Measurements from ENCODE around the gene CFAP65.

The CFAP65 gene

DNA sequence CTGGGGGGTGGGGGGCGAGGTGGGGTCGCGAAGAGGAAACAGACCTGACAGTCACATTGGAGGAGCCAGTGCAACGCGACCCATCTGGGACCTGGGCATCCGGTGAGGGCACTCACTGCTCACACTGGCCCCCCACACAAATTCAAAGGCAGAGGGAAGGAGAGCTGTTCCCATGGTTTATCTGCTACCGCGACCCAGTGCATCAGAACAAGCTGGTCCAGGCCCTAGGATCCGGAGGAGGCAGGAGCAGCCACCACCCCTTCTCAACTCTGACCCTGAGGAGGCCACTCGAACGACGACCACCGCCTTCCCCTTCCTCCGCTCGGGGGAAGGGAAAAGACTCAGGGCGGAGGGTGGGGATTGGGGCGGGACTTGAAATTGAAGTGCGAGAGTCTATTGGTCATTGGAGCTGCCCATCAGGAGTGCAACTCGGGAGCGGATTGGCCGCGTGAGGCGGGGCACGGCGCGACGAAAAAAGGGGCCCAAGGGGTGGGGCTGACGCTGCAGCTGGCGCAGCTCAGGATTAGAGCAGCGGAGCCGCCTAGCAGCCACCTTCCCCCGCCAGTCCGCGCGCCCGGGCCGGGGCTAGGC, 82.1 kb downstream of the CFAP65 start, which contains the start of gene CDK5R2:
CDK5R2 (plus strand) TSS at position 526 of the 591 bp plus-strand sequence. CDS start 155 bp downstream, outside the sequence.
- DNase-seq (ENCODE audit: low read depth): peak; percentile 39
- H3K4me3 ChIP-seq (ENCODE audit: low read length): peak within 1 kb of the TSS; percentile 43
- no peak for TF ChIP-seq CTCF (conservative IDR thresholded peaks at IDR 0.05; ENCODE audit: low read depth, low read length)

DNA sequence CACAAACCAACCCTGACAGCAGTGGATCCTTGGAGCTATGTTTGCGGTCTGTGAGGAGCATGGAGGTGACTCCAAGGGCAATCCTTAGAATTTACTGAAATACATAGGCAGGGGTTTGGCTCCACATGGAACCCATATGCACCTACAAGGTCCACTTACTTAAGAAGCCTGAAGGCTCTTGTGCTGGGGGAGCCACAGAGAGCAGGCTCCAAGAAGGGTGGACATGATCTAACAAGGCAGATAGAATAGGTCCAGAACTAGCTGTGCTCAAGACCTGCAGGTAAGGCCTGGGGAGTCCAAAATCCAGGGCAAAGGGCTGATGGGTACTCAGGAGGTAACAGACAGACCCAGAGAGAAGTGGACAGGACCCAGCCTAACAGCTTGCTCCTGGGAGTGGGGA, 83.0 kb downstream of the CFAP65 start:
- no peak for DNase-seq (ENCODE audit: low read depth)
- no peak overlapping the region for H3K4me3 ChIP-seq (ENCODE audit: low read length)
- TF ChIP-seq CTCF (conservative IDR thresholded peaks at IDR 0.05; ENCODE audit: low read depth, low read length): no peak

DNA sequence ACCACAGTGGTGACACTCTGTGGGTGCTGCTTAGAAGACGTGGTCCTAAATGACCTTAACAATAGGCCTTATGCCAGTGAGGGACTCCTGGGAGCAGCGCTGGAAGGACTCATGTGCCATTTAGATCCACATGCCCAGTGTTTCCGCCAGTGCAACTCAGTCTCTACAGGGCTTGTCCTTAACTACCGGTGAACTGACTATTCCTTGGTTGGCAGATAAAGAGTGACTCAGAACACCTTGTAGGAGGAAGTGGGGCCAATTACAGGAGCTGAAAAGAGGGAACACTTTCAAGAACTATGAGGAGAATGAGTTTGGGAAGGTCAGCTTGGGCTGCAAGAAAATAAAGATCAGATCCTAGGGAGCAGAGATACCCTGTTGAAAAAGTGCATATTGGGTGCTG, 83.6 kb downstream of the CFAP65 start:
- DNase-seq (ENCODE audit: low read depth): no peak
- no peak overlapping the region for H3K4me3 ChIP-seq (ENCODE audit: low read length)
- TF ChIP-seq CTCF (conservative IDR thresholded peaks at IDR 0.05; ENCODE audit: low read depth, low read length): no peak

- no peak for DNase-seq (ENCODE audit: low read depth)
- no peak overlapping the region for H3K4me3 ChIP-seq (ENCODE audit: low read length)
- no peak for TF ChIP-seq CTCF (conservative IDR thresholded peaks at IDR 0.05; ENCODE audit: low read depth, low read length)
These were observed 85.3 kb downstream of the CFAP65 start for GRCh38 chr2:218956039-218956438.

DNA sequence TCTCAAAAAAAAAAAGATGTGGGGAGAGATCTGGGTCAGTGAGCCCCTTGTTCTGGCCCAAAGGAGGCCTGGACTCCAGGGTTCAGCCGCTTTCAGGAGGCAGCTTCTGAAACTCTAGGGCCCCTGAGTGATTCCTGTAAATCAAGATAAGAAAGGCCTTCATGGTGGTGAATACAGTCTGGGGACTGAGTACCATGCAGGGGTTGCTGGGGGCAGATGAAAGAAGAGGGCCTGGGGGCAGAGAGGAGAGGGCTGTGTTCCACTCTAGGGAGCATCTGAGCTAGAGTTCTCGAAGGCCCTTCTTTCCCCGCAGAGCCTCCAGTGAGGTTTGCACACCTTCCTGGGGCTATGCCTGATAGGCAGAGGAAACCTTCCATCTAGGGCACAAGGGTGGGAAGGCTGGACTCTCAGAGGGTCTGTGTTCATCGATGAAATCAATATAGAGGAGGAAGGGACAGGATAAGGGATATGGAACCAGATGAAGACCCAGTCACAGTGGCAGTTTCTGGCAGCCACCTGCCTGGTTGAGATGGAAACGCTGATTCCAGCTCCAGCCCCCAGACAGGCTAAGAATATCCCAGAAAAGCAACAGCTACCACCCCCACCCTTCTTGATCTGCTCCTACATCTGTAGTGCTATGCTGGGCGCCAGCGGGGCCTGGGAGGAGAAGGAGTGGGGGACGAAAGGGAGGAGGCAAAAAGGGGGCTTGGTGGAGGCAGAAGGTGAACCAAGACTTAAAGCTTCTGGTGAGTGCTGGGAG, 86.6 kb downstream of the CFAP65 start:
- TF ChIP-seq CTCF (conservative IDR thresholded peaks at IDR 0.05; ENCODE audit: low read depth, low read length): no peak
- DNase-seq (ENCODE audit: low read depth): no peak
- H3K4me3 ChIP-seq (ENCODE audit: low read length): no peak overlapping the region

DNA sequence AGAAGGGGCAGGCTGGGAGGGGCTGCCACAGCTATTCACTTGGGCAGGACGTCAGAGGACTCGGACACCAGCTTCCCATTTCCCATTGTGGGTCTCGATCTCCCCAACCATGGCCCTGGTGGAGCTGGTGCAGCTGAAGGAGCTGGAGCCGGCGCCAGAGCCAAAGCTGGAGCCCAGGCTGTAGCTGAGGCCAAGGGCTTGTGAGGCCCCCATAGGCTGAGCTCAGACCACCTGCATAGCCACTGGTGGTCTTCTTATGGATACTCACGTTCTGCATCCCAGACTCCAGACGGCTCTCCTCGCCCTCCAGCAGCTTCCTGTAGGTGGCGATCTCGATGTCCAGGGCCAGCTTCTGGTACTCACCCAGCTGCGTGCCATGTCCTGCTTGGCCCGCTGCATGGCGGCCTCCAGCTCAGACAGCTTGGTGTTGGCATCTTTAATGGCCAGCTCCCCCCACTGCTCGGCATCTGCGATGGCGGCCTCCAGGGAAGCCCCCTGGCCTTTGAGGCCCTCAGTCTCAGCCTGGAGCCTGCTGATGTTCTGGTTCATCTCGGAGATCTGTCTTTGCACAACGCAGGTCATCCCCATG, 87.9 kb downstream of the CFAP65 start:
- no peak for DNase-seq (ENCODE audit: low read depth)
- TF ChIP-seq CTCF (conservative IDR thresholded peaks at IDR 0.05; ENCODE audit: low read depth, low read length): peak; percentile 17
- no peak overlapping the region for H3K4me3 ChIP-seq (ENCODE audit: low read length)

Measured in retinal pigment epithelial cell (primary cell).